ENCODE measurements around the gene FOXO3. TPM values are rescaled to one million over a fixed set of nuclear protein-coding genes. Genes with fewer than 3 reads are reported as not detected.

The FOXO3 gene
- total and polyA plus RNA-seq, 2 experiments from 2014 or later: 20.2 to 20.8 TPM

DNA sequence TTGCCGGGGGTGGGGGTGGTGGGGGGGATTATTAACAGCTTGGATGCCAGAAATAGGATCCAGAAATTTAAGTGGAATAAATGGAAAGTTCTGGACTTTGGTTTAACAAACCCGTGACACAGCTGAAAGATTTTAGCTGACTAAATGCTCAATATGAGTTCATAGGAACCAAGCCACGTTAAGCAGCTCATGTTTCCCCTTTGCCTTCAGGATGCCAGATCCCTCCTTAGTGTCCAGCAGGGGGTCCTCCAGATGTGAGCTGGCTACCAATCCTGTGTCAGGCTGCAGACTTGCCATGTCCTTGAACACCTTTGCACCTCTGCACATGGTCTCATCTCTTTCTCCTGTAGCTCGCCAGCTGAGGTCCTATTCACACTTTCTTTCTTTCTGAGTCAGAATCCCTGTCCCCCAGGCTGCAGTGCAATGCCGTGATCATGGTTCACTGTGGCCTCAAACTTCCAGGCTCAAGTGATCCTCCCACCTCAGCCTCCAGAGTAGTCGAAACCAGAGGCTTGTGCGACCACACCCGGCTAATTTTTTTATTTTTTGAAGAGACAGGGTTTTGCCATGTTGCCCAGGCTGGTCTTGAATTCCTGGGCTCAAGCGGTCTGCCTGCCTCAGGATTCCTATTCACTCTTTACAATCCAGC is 154.2 kb downstream of the FOXO3 start:
- Histone ChIP-seq H3K36me3 (no peaks in the 10 kb centered on the region), H3K4me1 (ENCODE audit: low read depth) (peaks cover 53% of the 10 kb centered on the region), H3K27me3 (no peaks in the 10 kb centered on the region), H3K4me3 (no peak overlapping the region), H3K9me3 (ENCODE audit: low read depth) (no peaks in the 10 kb centered on the region), H3K27ac (no peak overlapping the region)
- TF ChIP-seq, protein P1, sequence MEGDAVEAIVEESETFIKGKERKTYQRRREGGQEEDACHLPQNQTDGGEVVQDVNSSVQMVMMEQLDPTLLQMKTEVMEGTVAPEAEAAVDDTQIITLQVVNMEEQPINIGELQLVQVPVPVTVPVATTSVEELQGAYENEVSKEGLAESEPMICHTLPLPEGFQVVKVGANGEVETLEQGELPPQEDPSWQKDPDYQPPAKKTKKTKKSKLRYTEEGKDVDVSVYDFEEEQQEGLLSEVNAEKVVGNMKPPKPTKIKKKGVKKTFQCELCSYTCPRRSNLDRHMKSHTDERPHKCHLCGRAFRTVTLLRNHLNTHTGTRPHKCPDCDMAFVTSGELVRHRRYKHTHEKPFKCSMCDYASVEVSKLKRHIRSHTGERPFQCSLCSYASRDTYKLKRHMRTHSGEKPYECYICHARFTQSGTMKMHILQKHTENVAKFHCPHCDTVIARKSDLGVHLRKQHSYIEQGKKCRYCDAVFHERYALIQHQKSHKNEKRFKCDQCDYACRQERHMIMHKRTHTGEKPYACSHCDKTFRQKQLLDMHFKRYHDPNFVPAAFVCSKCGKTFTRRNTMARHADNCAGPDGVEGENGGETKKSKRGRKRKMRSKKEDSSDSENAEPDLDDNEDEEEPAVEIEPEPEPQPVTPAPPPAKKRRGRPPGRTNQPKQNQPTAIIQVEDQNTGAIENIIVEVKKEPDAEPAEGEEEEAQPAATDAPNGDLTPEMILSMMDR (IDR thresholded peaks at IDR 0.05; ENCODE audit: low read depth, low read length): peak; percentile 10
- peak in 1 of 2 donors; percentile 38 for DNase-seq (ENCODE audit: low read depth in 1 of 2, low spot score in 1 of 2)

DNA sequence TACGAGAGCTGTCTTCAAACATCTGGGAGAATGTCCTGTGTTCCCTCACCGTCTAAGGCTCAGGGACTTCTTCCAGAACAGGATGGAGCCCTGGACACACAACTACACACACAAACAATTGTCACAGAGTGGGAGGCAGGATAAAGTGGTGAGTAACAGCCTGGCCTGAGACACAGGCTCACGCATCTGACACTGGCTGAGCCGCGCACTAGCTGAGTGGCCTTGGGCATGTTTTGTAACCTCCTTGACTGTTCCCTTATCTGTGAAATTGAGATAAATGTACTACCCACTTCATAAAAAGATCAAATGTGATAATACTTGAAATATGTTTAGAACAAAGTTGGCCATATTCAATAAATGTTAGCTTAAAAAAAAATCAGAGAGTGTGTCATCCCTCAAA is 155.1 kb downstream of the FOXO3 start:
- H3K27me3 ChIP-seq: no peaks in the 10 kb centered on the region

DNA sequence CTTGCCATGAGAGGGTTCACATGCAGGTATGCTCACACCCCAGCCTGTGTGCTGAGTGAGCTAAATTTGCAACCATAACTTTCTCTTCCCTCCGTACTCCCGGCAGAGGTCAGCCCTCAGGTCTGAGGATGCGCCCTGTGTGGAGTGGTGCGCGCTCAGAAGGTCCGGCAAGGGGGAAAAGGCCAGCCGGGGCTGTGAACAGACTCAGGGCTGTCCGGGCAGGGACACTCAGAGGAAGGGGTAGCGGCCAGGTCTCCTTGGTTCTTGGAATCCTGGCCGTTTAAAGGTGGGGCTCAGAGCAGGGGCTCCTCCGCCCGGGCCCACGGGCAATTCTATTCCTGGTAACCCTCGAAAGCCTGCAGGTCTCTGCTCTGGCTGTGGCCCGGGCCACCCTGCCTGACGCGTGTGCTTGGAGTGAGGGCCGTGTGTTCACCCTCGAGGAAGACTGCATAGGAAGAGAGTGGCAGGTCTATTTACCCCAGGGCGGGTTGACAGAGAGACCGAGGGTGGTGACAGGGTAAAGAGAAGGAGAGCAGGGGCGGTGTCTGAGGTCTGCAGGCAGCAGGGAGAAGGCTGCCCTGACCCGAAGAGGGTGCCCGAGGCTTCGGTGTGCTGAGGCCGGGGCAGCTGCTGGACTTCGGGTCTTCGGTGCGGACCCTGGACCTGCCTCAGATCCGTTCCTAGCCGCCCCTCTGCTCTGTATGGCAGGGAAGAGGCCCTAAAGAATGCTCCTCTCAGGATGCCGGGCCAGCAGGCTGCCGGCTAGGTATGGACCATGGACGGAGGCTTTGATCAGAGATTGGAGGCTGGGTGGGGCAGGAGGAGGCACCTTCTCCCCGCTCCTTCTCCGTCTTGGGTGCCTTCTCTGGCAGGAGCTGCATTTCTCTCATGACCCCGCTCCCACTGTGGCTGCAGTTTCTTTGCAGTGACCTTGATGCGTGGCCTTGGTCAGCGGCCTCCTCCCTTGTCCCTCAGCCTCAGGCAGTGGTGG is 156.4 kb downstream of the FOXO3 start:
- peak in 1 of 2 donors; percentile 60 for DNase-seq (ENCODE audit: low read depth in 1 of 2, low spot score in 1 of 2)

More for the DNA sequence above, 155.1 kb downstream of the FOXO3 start:
- peak in 1 of 2 donors; percentile 46 for DNase-seq (ENCODE audit: low read depth in 1 of 2, low spot score in 1 of 2)
- Histone ChIP-seq H3K27ac (no peak overlapping the region), H3K4me3 (no peak overlapping the region), H3K9me3 (ENCODE audit: low read depth) (no peaks in the 10 kb centered on the region), H3K36me3 (no peaks in the 10 kb centered on the region), H3K4me1 (ENCODE audit: low read depth) (peaks cover 44% of the 10 kb centered on the region)
- TF ChIP-seq, protein P1 (IDR thresholded peaks at IDR 0.05; ENCODE audit: low read depth, low read length): no peak

DNA sequence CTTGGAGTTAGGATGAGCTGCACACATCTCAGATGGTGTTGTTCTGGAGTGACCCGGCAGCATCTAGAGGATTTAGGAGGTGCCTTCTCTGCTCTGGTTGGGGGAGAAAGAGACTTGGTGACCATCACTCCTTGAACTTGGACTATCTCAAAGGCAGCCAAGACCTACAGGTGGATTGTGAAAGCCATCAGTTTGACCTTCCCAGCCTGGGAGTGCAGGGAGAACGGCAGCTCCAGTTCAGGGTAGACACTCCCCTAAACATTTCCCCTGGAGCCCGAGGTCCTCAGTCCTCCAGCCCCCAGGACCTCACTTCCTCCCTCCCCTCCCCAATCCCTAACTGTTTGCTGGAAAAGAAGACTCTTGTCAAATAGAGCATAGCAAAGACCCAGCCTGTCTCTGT is 158.8 kb downstream of the FOXO3 start:
- no peaks in the 10 kb centered on the region for H3K9me3 ChIP-seq (ENCODE audit: low read depth)

More for the DNA sequence above, 156.4 kb downstream of the FOXO3 start:
- H3K27ac ChIP-seq: peak overlapping the region; percentile 46
- no peak overlapping the region for H3K4me3 ChIP-seq
- TF ChIP-seq, protein P1 (IDR thresholded peaks at IDR 0.05; ENCODE audit: low read depth, low read length): no peak
- no peaks in the 10 kb centered on the region for H3K9me3 ChIP-seq (ENCODE audit: low read depth)
- no peaks in the 10 kb centered on the region for H3K27me3 ChIP-seq
- H3K4me1 ChIP-seq (ENCODE audit: low read depth): peaks cover 36% of the 10 kb centered on the region
- no peaks in the 10 kb centered on the region for H3K36me3 ChIP-seq

DNA sequence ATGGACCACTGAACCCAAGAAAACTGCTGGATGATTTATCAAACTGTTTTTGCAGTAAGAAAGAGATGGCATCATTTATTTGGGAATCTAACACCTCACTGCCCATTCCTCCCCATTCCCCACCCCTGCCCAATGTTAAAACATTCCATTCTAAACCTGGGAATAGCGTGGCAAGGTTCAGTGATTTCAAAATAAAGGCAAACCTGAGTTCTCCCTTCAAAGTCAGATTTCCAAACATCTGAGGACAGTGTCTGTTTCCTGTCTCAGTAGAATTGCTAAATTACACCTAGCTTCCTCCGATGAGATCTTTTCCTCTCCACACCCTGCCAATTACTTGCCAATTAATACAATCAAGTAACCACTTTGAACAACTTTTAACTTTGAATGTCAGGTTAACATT is 160.1 kb downstream of the FOXO3 start:
- H3K9me3 ChIP-seq (ENCODE audit: low read depth): no peaks in the 10 kb centered on the region
- no peaks in the 10 kb centered on the region for H3K36me3 ChIP-seq
- no peak overlapping the region for H3K27ac ChIP-seq
- TF ChIP-seq, protein P1 (IDR thresholded peaks at IDR 0.05; ENCODE audit: low read depth, low read length): no peak
- no peak for DNase-seq (ENCODE audit: low read depth in 1 of 2, low spot score in 1 of 2)
- peaks cover 15% of the 10 kb centered on the region for H3K4me1 ChIP-seq (ENCODE audit: low read depth)
- no peak overlapping the region for H3K4me3 ChIP-seq
- no peaks in the 10 kb centered on the region for H3K27me3 ChIP-seq

More for the DNA sequence above, 158.8 kb downstream of the FOXO3 start:
- H3K27me3 ChIP-seq: no peaks in the 10 kb centered on the region
- H3K4me1 ChIP-seq (ENCODE audit: low read depth): peaks cover 20% of the 10 kb centered on the region
- TF ChIP-seq, protein P1 (IDR thresholded peaks at IDR 0.05; ENCODE audit: low read depth, low read length): no peak
- H3K27ac ChIP-seq: no peak overlapping the region
- DNase-seq (ENCODE audit: low read depth in 1 of 2, low spot score in 1 of 2): no peak
- H3K36me3 ChIP-seq: no peaks in the 10 kb centered on the region
- no peak overlapping the region for H3K4me3 ChIP-seq

Measured in cardiac muscle cell (in vitro differentiated cells and primary cell).